NCI-H1105 (cell line): Measurements from ENCODE around the gene PEAK3.

ENCODE experiments used
- DNase-seq: peaks from one replicate; lab custom pipeline; 2025; lab: John Stamatoyannopoulos, UW

The PEAK3 gene

DNA sequence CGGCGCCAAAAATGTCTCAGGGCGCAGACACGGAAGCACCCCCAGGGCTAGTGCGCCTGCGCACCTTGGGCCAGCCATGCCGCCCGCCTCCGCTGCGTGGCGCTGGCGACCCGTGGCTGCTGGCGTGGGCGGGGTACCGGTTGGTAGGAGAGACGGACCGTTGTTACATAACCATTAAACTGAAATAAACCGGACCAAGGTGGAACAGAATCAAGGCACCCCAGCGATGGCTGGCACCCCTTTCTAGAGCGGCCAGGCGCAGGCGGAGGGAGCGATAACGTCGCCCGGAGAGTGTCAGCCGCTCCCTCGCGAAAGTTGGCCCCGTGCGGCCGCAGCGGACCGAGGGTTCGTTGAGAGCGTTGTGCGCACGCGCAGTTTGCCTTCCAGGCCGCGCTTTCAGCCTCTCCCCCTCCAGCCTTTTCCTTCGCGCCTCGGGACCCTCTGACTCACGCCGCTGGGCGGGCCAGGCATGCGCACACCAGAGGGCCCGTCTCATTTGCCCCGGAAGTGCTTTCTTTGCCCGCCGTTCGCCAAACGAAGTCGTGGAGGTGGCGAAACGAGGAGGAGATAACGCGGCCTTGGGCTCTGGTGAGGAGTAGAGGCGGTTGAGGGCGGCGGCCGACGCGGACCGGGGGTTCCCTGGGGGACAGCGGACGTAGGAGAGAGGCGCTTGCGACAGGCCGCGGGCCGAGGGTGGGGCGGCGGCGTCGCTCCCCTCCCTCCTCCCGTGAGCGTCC is 45.5 kb downstream of the PEAK3 start, which contains the start of the genes PLEKHJ1 and SF3A2:
Gene PLEKHJ1 (minus strand): TSS at position 16 of the 737 bp plus-strand sequence. CDS start 81 bp downstream, outside the sequence.
Gene SF3A2 (plus strand): TSS at position 511 of the 737 bp plus-strand sequence. CDS start 6,595 bp downstream, outside the sequence.
- peak; percentile 99 for DNase-seq

DNA sequence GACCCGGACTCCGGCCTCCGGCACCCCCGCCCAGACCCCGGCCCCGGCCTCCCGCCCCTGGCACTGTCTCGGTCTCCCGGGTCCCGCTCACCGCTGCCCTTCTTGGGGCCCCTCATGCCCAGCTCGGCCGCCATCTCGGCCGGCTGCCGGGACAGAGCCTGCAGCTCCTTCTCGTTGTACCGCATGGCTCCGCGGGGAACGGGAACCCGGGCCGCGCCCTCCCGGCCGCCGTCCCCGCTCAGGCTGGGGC is 46.0 kb downstream of the PEAK3 start:
- no peak for DNase-seq

- peak; percentile 77 for DNase-seq
These were observed 46.5 kb downstream of the PEAK3 start for GRCh38 chr19:2235381-2236063.

DNA sequence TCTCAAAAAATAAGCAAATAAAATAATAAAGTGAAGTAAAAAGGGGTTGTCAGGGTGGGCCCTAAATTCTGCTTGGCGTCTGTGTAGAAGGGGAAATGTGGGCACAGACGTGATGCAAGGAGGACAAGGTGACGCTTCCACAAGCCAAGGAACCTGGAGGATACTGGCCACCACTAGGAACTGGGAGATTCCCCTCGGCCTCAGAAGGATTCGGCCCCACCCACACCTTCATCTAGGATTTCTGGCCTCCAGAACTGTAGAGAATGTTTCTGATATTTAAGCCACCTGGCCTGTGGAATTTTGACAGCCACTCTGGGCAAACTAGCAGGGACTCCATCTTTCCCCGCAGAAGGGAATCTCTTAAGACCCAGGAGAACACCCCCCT is 47.0 kb downstream of the PEAK3 start:
- DNase-seq: no peak

DNA sequence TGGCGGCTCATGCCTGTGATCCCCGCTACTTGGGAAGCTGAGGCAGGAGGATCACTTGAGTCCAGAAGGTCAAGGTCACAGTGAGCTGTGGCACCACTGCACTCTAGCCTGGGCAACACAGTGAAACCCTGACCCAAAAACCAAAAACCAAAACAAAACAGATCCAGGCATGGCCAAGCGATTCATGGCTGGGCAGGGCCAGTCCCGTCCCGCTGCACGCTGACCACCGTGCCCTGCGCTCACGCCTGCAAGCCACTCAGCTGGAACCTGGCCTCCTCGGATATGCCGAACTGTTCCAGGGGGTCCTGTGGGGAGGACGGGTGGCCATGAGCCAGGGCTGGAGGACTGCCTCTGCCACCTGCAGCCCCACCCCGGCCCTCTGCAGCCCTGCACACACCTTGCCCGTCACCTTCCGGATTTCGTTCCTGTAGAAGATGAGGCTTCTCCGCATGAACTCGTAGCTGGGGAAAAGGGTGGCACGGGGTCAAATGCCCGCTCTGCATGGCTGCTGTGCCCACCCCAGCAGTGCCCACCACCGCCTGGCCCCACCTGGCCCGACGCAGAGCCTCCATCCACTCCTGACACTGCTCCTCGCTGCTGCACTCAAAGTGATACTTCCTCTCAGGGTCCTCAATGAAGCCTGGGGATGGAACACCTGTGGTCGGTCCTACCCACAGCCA is 48.2 kb downstream of the PEAK3 start:
- DNase-seq: no peak

GRCh38 chr19:2232286-2233151 is 49.5 kb downstream of the PEAK3 start:
- no peak for DNase-seq

DNA sequence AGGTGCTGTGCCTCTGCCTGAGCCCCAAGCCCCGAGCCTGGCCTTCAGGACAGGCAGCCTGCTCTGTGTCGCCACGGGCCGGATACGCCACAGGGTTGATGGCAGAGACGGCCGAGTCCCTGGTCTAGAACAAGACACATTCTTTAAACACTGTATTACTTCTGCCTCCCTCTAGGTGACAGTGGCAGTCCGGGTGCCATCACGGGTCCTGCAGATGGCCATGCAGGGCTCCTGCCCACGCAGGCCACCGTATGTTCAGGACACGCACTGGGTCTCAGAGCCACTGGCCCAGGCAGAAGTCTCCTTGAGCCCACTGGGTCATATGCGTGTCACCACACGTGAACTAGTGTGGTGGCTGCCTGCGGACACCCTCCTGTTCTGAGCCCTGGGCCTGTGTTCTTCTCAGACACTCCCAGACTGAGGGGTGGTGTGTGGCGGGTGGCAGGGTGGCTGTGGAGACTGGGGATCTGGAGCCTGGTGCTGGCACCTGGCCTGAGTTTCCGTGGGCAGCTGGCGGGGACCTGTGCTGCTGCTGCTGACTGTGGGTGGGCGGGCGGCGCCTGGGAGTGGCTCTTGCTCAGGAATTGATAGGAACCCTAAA is 50.3 kb downstream of the PEAK3 start:
- DNase-seq: no peak

- DNase-seq: no peak
These were observed 51.0 kb downstream of the PEAK3 start for GRCh38 chr19:2230807-2231533.

DNA sequence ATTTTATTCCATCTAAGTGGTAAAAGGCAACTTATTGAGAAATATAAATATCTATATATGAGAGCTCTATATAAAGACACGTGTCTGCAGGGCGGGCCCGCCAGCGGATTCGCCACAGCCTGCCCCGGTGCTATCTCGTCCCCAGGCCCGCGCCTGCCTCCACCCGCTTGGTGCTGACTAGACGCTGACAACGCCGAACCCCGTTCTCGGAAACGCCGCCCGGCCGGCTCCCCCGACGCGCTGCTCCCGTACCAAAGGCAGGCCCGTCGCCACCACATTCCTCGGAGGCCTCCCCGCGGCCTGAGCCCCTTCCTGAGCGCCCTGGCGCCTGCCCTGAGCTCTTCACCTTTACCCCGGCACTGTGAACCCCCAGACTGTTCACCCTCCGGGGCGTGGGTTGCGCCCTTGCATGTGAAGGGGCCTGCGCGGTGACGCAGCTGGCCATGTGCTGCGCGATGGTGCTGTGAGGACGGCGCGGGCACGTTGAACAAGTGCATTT is 51.9 kb downstream of the PEAK3 start:
- no peak for DNase-seq

- DNase-seq: no peak
These were observed 52.6 kb downstream of the PEAK3 start for GRCh38 chr19:2229103-2230032.

DNA sequence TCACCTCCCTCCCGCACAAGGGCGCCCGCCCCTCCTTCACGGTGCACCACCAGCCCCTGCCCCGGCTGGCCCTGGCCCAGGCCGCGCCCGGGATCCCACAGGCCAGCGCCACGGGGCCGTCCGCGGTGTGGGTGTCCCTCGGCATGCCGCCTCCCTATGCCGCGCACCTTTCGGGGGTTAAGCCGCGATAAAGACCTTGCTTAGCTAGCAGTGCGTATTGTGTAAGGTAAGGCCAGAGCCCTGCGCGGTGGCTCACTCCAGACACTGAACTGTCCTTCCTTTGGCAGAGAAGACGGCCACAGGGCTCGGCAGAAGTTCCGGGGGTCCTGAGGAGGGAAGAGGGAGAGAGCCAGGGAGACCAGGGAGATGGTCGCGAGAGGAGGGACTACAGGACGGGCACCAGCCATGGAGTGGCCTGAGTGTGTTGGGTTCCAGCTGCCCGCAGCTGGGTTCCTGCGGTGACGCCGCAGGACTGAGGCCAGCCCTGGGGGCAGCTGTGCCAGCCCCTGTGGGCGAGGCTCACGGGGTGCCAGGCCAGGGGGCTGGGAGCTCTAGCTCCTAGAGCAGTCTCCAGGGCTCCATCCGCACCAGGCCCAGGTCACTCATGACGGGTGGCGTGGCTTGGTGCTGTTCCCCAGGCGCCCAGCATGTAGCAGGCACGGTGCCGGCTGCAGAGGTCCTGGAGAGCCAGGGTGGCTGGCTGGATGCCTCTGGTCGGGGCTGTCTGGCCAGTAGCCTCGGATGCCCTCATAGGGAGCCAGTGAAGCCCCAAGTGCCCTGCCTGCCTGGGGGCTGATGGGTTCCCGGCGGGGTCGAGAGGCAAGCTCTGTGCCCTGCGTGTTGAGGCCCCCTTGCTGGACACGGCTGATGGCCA is 53.6 kb downstream of the PEAK3 start:
- no peak for DNase-seq

- no peak for DNase-seq
These were observed 54.4 kb downstream of the PEAK3 start for GRCh38 chr19:2227415-2228156.

GRCh38 chr19:2226840-2227360 is 55.1 kb downstream of the PEAK3 start:
- DNase-seq: no peak

GRCh38 chr19:2226051-2226839 is 55.7 kb downstream of the PEAK3 start:
- DNase-seq: no peak

DNA sequence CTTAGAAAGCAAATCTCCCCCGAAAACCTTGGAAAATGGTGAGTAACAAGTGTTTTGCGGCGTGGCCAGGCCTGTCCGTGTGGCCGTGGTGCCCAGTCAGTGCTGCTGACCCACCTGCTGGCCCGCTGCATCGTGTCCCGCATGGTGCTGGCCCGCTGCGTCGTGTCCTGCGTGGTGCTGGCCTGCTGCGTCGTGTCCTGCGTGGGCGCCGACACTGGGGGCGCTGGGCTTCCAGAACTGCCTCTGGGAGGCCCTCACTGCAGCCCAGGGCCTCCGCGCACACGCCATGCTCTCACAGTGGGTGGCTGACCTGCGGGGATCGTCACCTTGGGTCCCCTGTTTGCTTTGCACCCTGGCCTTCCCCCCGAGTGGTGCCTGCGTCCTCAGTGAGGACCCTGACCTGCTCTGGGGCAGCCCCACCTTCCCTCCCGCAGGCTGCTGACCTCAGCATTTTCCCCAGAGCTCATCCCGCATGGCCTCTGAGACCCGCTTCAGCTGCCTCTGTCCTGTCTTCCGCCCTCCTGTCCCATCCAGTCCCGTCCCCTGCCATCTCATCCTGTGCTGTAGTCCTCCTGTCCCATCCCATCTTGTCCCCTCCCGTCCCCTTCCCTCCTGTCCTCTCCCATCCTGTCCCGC is 56.4 kb downstream of the PEAK3 start:
- no peak for DNase-seq

DNA sequence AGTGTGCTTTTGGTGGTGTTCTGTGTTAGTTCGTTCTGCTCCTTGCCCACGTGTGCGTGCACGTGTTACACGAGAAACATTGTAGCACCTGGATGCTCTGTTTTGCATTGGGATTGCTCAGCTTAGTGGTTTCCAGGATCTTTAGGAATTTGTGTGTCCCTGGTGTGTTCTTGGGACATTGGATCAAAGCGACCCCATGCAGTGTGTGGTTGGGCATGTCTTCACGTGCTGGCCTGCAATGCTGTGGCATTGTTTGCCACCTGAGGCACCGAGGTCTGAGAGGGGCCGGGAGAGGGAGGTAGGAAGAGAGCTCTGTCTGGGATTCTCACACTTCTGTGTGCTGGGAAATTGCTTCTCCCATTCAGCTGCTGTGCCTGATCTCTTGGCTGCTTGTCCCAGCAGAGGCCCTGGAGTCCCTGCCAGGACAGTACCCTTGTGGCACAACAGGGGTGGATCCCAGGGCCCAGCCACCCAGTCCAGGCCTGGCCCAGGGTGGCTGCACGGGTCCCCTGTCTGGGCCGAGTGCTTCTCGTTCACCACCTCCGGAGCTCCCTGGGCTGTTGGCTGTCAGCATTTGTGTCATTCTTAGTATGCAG is 57.1 kb downstream of the PEAK3 start:
- DNase-seq: no peak
